GM19468 (cell line): ENCODE results near the gene HDAC7.
A peak's percentile ranks its signal among the peaks of the same experiment; 100 is the strongest.
"Not testable (repeated sequence)": the region's sequence is repeated elsewhere in the genome, so short reads cannot be mapped to it uniquely, and the experiment has no call there.

Source experiments
- ATAC-seq: cut with Tn5 transposase; IDR thresholded peaks from one replicate; pipeline ENCODE4 v1.9.1; 2021; ENCODE audit warnings: mild to moderate bottlenecking, moderate library complexity, moderate number of reproducible peaks; ENCODE audit not compliant: unreplicated experiment; ENCODE audit errors: extremely low read depth

The HDAC7 gene

DNA sequence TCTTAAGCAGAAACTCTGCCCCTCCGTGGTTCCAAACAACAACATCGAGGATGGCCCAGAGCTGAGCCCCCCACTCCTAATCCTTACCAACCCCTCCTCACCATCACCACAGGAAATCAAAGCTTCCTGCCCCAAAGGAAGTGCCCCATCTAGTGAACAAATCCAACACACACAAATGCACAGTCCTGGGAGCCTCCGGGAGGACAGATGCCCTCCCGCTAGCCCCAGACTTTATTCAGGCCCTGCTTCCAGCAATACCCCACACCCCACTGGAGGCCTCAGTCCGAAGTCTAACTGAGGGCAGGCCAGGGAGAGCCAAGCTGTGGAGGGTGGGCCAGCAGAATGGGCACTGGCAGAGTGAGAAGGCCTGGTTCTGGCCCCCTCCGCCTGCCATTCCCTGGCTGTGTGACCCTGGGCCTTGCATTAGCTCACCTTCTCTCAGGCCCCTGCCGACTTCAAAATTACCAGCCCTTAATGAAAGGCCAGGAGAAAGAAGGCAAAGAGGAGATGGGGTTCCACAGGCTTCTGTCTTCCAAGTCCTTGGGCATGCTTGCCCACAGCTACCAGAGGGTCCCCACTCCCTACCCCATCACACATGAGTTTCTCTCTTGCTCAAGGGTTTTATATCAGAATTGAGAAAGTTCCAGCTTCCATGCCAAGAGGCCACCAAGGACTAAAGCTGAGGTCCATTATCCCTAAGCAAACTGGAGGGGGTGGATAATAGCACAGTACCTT, 2.3 kb downstream of the HDAC7 start:
- no peak for ATAC-seq

DNA sequence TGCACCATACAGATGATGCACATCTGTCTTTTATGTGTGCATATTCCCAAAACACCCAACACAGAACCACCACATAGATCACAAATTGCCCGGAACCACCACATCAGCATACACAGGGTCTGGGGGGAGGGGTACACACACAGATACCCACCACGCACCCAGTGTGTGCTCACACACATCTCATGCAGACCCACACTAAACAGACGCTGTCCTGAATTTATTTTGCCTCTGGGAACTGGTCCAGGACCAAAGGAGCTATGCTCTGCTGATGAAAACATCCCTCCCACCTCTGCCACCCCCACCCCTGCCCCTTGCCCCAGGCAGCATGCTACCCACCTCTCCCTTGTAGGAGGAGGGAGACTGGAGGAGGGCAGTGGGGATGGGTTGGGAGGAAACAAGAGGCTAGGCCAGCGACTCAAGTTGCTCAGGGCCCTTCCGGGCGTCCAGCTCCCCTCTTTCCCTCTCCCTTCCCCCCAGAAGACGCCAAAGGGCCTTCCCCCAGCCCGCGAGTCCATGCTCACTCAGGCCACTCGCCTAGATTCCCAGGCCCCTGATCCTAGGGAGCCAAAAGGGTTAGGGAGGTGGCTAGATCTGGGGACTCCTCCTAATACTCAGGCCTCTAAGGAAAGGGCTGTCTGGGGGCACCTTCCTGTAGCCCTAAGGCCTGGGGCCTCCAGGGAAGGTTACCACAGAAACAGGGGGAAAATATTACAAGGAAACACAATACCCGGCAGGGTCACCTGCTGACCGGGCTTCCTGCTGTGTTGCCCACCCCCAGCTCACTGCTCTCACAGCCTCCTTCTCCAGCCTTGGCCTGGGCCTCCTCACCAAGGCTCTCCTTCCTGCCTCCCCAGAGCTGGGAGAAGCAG, 3.1 kb downstream of the HDAC7 start:
- no peak for ATAC-seq

DNA sequence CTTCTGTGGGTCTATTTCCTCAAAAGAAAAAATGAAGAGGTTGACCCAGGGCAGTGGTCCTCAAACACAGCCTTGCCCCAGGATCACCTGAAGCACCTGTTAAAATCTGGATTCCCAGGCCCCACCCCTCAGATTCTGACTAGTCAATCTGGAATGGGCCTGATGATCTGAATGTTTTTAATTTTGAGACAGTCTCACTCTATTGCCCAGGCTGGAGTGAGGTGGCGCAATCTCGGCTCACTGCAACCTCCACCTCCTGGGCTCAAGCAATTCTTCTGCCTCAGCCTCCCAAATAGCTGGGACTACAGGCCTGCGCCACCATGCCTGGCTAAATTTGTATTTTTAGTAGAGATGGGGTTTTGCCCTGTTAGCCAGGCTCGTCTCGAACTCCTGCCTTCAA, 4.3 kb downstream of the HDAC7 start:
- ATAC-seq = not testable (repeated sequence)

DNA sequence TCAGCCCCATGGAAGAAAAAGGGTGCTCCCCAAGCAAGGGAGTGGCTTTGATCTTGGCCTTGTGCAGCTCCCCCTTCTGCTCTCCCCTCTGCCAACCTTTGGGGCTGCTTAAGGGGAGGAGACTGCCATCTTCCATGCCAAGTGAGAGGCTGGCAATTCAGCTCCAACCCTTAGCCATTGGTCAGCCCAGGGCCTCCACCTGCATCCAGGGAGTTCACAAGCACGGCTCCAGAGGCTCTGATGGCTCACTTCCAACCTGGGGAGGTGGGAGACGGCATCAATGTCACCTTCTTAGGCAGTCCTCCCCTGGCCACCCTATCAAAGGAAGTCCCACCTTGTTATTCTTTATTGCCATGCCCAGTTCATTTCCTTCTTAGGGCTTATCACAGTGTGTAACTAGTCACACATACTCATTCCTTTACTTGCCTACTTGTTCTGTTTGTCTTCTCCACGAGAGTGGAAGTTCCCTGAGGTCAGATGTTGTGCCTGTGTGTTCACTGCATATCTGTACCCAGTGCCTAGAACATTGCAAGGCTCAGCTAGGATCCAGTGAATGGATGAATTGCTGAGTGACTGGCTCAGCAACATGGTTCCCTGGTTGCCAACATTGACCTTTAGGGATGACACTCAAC, 5.0 kb downstream of the HDAC7 start:
- ATAC-seq = no peak

DNA sequence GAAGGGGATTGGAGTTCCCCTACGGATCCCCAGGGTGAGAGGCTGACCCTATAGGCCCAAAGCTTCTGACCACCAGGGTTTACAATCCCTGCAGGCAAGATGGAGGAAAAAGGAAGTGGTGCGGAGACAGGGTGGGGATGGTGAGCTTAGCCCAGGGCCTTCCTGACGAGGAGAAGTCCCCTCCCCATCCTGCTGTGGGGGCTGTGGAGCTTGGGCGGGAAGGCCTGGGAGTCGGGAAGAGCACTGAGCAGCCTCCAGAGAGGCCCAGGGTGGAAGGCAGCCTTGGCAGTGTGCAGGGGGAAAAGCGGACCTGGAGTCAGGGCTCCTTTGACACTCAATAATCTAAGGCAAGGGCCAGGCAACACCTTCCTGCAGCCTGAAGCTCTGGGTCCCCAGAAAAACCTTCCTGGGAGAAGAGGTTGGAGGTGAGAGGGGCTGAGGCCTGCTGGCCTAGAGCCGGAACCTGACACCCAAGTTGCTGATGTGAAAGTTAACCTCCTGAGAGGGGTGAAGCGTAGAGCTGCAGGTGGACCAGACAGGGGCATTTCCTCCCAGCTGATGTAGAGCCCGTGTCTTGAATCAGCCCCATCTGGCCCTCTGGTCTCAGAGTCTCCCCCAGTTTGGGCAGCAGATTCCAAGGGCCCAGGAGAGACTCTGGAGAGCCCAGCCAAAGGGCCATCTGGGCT, 6.0 kb downstream of the HDAC7 start:
- no peak for ATAC-seq

DNA sequence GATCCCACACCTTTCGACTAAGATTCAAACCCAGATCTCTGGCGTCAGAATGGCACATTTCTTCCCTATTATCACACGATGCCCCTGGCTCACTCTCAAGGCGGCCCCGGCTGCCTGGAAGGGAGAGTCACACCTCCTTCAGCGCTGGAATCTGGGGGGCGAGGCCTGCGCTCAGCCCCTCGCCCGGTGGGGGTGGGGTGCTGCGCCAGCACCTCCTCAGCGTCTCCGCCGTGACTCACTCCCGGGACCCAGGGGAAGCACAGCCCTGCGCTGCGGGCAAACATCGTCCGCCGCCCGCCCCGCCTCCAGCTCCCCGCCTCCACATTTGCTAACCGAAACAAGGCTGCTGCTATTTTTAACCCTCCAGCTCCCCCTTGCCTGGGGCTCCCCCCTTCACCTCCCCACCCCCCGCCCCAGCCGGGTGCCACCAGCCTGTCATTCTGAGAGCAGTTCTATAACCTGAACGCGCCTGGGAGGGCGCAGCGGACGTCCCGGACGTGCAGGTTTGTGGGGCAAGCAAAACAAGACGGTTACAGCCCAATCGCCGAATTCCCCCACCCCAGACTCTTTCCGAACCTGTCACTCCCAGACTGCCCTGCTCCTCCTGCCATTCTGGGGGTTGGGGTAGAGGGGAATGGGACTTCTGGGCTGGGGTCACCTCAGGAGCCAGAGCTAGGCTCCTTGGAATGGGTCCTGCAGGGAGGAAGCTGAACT, 6.7 kb downstream of the HDAC7 start:
- ATAC-seq = peak; percentile 26

DNA sequence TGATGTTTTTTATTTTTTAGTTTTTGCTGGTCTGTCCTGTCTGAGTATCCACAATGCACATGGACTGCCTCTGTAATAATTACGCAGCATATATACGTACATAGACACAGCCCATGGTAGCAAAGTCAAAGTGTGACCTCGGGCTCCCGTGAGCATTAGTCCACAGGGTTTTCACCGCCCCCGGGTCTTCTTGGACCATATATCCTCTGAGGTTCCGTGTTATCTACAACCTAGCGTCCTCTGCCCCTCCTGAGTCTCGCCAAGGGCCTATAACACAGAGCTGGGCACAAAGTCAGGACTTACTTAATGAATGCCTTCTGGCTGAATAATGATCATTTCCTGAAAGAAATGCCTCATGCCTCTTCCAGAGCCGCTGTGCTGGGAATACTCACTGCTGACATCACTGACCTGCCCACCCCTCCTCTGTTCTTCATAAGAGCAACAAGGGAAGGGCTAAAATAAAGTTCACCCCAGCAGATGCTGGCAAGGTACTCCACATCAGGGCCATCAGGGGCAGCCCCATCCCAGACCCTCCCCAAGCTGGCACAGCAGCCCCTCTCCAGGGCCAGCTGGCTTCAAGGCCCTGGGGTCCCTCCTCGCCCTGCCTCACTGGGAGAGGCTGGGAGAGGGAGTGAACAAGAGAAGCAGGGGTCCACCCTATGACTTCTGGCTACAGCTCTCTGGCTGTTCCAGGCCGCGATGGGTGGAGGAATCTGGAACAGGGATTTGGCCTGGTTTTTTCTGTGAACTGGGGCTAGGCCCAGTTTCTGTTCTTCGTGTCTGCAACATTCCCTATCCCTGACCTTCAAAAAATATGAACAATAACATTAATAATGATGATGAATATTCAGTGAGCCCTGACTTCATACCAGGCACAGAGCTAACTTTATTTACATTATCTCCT, 7.9 kb downstream of the HDAC7 start:
- ATAC-seq = no peak

DNA sequence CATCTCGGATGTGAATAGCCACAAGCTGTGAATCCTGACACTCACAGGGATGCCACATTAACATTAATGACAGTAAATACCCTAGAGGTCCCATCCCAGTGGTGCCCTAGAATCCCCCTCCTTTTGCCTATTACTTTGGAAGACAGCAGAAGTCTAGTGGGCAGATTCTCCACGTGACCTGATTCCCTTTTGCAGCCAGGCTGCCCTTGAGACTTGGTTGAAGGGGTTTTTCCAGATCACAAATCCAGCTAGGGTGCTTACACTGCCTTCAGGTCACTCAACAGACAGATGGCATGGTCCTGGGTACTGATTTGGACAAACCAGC, 8.7 kb downstream of the HDAC7 start:
- ATAC-seq = no peak

DNA sequence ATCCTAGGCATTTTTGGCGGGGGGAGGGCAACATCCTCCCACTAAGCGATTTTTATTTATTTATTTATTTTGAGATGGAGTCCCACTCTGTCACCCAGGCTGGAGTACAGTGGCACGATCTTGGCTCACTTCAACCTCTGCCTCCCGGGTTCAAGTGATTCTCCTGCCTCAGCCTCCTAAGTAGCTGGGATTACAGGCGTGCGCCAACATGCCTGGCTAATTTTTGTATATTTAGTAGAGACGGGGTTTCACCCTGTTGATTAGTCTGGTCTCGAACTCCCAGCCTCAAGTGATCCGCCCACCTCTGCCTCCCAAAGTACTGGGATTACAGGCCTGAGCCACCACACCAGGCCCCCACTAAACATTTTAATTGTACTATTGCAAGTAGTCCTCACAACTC, 10.2 kb downstream of the HDAC7 start:
- ATAC-seq = not testable (repeated sequence)

DNA sequence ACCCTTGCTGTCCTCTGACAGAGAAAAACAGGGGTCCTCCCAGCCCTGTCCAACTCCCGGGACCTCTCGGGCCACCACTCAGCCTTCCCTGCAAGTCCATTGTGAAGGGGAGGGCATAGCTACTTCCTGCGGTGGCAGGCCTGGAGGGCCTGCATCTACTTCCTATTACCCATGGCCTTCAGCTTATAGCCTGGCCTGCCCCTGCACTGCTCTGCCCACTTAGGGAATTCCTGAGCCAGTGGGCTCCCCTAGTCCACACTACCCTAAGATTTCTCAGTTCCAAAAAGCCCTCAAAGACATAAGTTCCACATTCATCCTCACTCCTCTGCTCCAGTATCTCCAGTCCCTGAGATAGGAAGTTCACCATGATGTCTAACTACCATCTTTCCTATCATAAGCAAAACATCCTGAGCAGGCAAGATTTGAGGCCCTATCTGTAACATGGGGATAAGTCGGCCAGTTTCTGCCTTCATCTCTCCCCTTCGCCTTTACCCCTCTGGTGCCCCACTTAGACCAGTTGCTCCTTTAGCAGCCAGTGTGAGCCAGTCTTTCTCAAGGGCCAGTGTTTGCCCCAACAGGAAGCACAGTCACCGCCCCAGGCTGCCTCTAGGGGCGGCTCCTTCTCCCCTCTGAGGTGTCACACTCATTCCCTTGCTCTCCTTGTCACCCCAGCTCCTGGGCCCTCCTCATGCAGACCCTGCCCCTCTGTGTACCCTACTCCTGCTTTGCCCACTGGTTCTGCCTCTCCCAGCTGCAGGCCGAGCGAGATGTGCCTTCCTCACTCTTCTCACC, 10.9 kb downstream of the HDAC7 start:
- no peak for ATAC-seq

DNA sequence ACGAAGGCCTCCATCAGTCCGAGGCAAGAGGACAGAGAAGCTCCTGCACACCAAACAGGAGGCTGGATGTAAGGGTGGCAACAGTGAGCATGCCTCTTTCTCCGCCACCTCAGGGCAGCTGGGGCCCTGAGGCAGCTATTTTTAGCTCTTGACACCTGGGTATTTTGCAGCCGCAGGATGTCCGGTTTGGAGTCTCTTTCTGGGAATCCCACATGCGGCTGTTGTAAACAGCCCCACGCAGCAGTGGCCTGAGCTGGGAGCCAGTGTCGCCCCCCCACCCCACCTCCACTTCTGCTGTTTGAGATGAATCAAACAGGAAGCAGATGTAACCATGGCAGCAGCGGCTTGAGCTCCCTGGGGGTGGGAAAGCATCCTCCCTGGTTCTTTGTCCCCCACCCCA, 11.7 kb downstream of the HDAC7 start:
- peak; percentile 20 for ATAC-seq

DNA sequence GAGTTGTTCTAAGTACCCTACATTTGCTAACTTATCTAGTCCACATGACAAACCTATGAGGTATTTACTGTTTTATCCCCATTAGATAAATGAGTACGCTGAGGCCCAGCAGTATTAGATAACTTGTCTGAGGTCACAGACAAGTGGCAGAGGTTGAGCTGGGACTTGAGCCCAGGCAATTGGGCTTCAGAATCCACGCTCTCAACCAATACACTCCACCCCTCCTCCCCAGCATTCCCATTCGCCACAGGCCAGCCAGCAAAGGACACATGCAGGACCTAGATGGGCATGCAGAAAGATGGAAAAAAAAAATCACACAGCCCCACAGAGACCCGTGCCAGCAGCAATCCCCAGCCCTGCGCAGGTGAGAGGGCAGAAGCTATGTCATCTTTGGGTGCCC, 12.4 kb downstream of the HDAC7 start:
- no peak for ATAC-seq

DNA sequence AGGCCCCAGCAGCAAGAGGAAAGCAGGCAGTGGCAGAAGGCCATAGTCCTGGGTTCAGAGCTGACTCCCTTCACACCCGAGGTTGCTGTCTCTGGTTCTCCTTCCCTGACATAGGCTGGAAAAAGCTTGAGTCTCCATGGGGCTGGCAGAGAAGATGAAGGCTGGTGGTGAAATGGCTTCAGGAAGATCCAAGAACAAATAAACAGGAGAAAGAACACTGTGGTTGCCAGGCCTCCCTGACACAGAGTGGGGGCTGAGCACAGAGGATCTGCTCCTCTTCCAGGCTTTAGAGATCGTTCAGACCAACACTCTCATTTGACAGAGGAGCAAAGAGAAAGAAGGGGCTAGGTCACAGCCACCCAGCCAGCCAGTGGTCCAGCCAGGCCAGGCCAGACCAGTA, 14.3 kb downstream of the HDAC7 start:
- ATAC-seq = no peak

DNA sequence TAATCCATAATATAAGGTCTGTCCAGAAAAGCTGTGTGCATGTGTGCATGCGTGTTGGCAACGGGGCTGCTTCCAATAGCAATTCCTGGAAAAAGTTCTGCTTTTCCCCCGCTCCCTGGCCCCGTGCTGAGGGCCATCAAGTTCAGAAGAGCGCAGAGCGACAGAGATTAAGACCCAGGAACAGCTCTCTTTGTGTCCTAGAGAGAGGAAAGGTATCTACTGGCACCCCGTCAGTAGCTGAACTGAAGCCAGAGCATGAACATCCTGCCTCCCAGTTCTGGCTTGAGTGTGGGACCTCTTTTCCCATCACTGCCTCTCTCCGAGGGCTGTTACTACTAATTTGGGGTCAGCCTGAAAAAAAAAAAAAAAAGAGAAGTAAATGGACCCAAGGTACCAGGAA, 15.5 kb downstream of the HDAC7 start:
- ATAC-seq = no peak

DNA sequence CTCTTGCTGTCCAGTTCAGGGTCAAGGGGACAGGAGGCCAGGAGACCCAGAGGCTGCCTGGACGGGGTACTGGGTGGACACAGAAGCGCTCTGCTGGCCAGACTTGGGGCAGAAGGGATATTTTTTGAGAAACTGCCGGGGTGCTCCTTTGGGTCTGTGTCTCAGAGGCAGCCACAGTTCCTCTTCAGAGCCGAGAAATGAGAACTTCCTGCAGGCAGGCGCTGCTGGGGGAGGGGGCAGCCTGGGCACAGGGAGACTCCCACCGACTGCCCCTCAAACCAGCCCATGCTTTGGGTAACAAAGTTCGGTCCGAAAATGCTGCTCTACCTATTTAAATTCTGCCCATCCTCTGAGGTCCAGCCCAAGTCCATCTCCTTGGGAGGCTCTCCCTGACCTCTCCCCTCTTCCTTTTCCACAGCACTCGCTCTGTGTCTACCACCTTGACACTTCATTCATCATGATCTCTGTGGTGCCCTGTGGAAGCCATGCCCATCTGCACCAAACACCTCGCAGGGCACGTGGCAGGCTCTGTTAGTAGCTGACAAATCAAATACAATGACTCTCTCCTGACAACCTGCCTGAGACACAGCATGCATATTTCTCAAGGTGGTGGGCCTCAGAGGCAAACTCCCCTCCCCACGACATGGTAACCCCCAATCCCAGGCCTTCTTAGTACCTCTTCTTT, 16.4 kb downstream of the HDAC7 start:
- ATAC-seq = no peak

DNA sequence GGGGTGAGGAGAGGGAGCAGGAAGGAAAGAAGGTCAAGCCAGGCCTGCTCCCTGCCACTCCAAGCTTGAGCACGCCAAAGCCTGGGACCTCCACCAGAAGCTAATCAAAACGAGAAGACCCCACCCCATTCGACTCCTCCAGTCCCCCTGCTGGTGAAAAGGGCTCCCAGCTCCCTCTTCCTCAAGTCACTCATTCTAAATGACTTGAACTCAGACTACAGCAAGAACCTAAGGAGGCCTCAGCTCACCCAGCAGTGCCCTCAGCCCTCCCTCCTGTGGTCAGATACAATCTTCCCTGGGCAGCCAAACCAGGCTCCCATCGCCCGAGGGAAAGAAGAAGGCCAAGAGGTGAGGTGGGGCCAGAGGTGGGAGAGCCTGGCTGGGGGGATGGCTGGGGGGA, 17.4 kb downstream of the HDAC7 start:
- ATAC-seq = no peak

DNA sequence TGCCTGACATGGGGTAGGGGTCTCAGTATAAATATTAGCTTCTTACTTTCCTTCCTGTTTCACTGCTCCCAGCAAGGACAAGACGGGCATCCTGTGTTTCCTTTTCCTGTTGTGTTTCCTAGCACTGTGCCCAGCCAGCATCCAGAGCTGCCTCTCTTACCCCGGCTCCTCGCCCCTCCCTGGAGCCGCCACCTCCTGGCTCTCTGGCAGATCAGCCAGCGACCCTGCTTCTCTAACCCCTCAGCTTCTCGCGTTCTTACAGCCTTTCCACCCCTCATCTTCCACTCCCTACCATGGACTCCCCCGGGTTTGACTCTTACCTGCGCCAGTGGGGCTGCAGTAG, 17.8 kb downstream of the HDAC7 start:
- ATAC-seq = no peak
